Adrenal gland (tissue), 12 donors: ENCODE measurements around the gene ZMYM1. TPM values are rescaled to one million over a fixed set of nuclear protein-coding genes. Genes with fewer than 3 reads are reported as not detected.
A peak's percentile ranks its signal among the peaks of the same experiment; 100 is the strongest.

Experiments
- DNase-seq, 7 donors: peaks; one replicate each; pipeline ENCODE4 v3.0.0-alpha.2; 2019 to 2020
- H3K27ac ChIP-seq, 5 donors: fragments of 200-600 bp; sonication (generic) in 4 of 5; 1 replicate in 3 of 5; 2 replicates in 2 of 5; pipeline versions ENCODE4 v1.5.1 to v1.8.0; 2016 to 2020; ENCODE audit warnings: mild to moderate bottlenecking in 1 of 5
- H3K27me3 ChIP-seq: fragments of 200-600 bp; 2 replicates; pipeline ENCODE4 v1.8.0; 2021
- H3K36me3 ChIP-seq, 2 donors: fragments of 200-600 bp; replicated peaks in 1 of 2; 1 replicate in 1 of 2; 2 replicates in 1 of 2; pipeline versions ENCODE4 v1.5.1 to v1.8.0; 2018 to 2022
- H3K4me1 ChIP-seq, 2 donors: fragments of 200-600 bp; replicated peaks in 1 of 2; 1 replicate in 1 of 2; 2 replicates in 1 of 2; pipeline versions ENCODE4 v1.5.1 to v1.8.0; 2018 to 2021
- H3K4me3 ChIP-seq, 4 donors: fragments of 200-600 bp; sonication (generic) in 3 of 4; one replicate each; pipeline ENCODE4 v1.5.1; 2016 to 2018
- H3K9me3 ChIP-seq, 3 donors: fragments of 200-600 bp; sonication (generic) in 1 of 3; replicated peaks in 1 of 3; 1 replicate in 2 of 3; 2 replicates in 1 of 3; pipeline versions ENCODE4 v1.5.1 to v1.8.0; 2016 to 2021
- POLR2A ChIP-seq, 2 donors: fragments of 450-650 bp; IDR thresholded peaks; one replicate each; pipeline ENCODE4 v1.6.1; 2017; ENCODE audit warnings: antibody characterized with exemption in 2 of 2, mild to moderate bottlenecking in 2 of 2, moderate library complexity in 1 of 2
- WGBS, 4 donors: extraction: QIAGEN DNeasy Blood & Tissue Kit in 2 of 4; methylation state at CpG; one replicate each; pipeline versions ENCODE4 v1.1.5 to v1.1.7; 2013 to 2017; 5-methylcytosine and 5-hydroxymethylcytosine counted together
- intact Hi-C, 2 donors: fragments of 100-400 bp; cut with DNase I; formaldehyde crosslinking; loops; one replicate each; pipeline versions ENCODE4 v1.14.1 to v1.15.0; 2022 to 2023
- polyA plus RNA-seq, 3 donors: library from polyadenylated mRNA; stranded (reverse); fragments of 200-250 nt in 2 of 3; fragments of 350-450 nt in 1 of 3; fragmentation: Illumina TruSeq in 1 of 3; extraction: RNeasy Lipid Tissue Mini Kit (QIAGEN cat#74804) in 1 of 3; gene quantifications; one replicate each; pipeline ENCODE4 v1.2.3, GENCODE V29; 2013 to 2014
- total RNA-seq, 9 donors: library from RNA; depleted of rRNA in 4 of 9; stranded (reverse); fragments of >200 nt in 4 of 9; fragments of 120-200 nt in 1 of 9; fragmentation: NEBNext Ultra II Directional in 1 of 9; extraction: Animal tissue kit (Norgen Biotek cat#: 25700) in 1 of 9; gene quantifications; one replicate each; pipeline versions ENCODE4 v1.1.0 to v1.2.4, GENCODE V29; 2013 to 2023
- TF ChIP-seq, protein P1 (sequence below), 6 experiments: fragments of 450-650 bp in 4 of 6; fragments of 200-600 bp in 2 of 6; sonication (generic) in 1 of 6; IDR thresholded peaks; 1 replicate in 5 of 6; 2 replicates in 1 of 6; pipeline versions ENCODE4 v1.5.1 to v1.8.0; 2016 to 2021; ENCODE audit warnings: antibody characterized with exemption in 6 of 6, mild to moderate bottlenecking in 2 of 6, moderate library complexity in 1 of 6
- donor health status: healthy with polysubstance abuse.
- donor health status: Bipolar disorder and iron deficiency.
- donor health status: DM: yes; HTN: yes; CAD: no.
- donor health status: DM: no; HTN: no; CAD: no.
- donor health status: DM: no; HTN: no; CAD: no.
- donor health status: DM: yes; HTN: yes; CAD: no.

The ZMYM1 gene
- total and polyA plus RNA-seq, 12 donors, result 3.7 to 22.0 (median 12.3) TPM

DNA sequence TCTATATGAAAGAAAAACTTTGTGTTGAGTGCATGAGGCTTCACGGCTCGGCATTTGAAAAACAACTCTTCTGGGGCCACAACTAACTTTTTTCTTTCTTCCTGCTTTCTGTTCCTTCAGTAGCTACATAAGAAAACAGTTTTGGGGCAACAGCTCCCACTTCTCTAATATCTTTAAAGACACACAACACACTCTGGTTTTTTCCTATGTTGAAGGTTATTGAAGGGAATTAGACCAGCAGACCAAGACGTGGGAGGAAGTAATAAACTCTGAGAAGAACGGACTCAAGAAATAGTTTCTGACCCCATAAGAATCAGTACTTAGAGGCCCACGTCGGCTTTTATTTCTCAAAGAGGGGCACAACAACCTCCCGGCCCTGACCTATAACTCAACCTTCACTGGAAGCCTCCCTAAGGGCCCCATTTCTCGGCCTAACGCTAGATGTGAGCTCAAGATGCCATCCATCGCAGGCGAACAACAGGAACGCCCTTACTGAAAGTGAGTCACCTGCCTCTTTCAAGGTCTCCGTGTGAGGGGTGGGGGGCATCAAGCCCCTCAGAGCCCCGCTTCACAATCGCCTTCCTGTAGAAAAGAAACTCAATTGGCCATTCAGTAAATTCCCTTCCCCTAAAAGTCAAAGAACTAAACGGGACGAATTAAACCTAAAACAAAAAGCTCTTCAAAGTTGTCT lies 48.3 kb upstream of the ZMYM1 start:
- peaks cover 17 to 30% of the 10 kb centered on the region in 2 donors for H3K4me1 ChIP-seq
- H3K4me3 ChIP-seq, result peak overlapping the region; percentile 15 to 78 (median 66)
- peak; percentile 30 to 69 (median 47) for DNase-seq
- 3 to 6% (median 5%) methylated on average over 13 to 17 of the region's 17 CpGs for WGBS, 4 donors
- no peaks in the 10 kb centered on the region for H3K27me3 ChIP-seq
- intact Hi-C loops, result loop anchor here in 1 of 2 donors (10.0 kb wide), 1 partner anchor 154 kb away; no protein-coding TSS in a partner anchor
- no peaks in the 10 kb centered on the region for H3K9me3 ChIP-seq
- TF ChIP-seq, protein P1, sequence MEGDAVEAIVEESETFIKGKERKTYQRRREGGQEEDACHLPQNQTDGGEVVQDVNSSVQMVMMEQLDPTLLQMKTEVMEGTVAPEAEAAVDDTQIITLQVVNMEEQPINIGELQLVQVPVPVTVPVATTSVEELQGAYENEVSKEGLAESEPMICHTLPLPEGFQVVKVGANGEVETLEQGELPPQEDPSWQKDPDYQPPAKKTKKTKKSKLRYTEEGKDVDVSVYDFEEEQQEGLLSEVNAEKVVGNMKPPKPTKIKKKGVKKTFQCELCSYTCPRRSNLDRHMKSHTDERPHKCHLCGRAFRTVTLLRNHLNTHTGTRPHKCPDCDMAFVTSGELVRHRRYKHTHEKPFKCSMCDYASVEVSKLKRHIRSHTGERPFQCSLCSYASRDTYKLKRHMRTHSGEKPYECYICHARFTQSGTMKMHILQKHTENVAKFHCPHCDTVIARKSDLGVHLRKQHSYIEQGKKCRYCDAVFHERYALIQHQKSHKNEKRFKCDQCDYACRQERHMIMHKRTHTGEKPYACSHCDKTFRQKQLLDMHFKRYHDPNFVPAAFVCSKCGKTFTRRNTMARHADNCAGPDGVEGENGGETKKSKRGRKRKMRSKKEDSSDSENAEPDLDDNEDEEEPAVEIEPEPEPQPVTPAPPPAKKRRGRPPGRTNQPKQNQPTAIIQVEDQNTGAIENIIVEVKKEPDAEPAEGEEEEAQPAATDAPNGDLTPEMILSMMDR (IDR thresholded peaks at IDR 0.05), result no peak
- TF ChIP-seq POLR2A (IDR thresholded peaks at IDR 0.05), result no peak
- H3K27ac ChIP-seq, result peak overlapping the region; percentile 74 to 98 (median 92)
- peaks cover 0 to 8% of the 10 kb centered on the region in 2 donors for H3K36me3 ChIP-seq

DNA sequence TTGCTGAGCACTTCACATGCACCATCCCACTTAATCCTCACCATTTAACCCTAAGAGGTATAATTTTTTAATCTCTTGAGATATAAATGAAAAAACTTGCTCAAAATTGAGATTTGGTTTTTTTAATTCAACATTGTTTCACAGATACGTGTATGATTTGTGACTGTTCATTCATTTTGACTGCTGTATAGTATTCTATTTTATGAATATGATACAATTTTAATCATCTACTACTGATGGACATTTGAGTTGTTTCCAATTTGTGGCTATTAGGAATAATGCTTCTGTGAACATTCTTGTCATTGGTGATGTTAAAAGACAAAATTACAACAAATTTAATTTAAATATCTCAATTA lies 46.8 kb upstream of the ZMYM1 start:
- DNase-seq, result no peak
- no peaks in the 10 kb centered on the region for H3K27me3 ChIP-seq
- TF ChIP-seq, protein P1 (IDR thresholded peaks at IDR 0.05), result no peak
- no peak for TF ChIP-seq POLR2A (IDR thresholded peaks at IDR 0.05)
- peak overlapping the region in 1 of 5 donors; percentile 94 for H3K27ac ChIP-seq
- peaks cover 17 to 24% of the 10 kb centered on the region in 2 donors for H3K4me1 ChIP-seq
- H3K4me3 ChIP-seq, result peak overlapping the region in 1 of 4 donors; percentile 72
- intact Hi-C loops, result loop anchor here in 1 of 2 donors (10.0 kb wide), 1 partner anchor 152 kb away; no protein-coding TSS in a partner anchor
- 88 to 98% (median 90%) methylated on average over 1 of the region's 1 CpG for WGBS, 4 donors
- no peaks in the 10 kb centered on the region for H3K9me3 ChIP-seq
- H3K36me3 ChIP-seq, result no peaks in the 10 kb centered on the region

DNA sequence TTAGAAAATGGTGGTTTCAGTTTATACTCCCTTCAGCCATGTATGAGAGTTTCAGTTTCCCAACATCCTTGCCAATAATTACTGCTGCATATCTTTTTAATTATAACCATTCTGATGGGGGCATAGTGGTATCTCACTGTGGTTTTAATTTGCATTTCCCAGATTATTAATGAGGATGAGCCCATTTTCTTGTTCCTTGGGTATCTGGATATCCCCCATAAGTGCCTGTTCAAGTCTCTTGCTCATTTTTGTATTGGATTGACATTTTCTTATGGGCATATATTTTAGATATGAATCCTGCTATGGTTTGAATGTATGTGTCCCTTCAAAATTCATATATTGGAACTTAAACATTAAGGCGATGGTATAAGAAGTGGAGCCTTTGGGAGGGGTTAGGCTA lies 45.8 kb upstream of the ZMYM1 start:
- Histone ChIP-seq H3K9me3 (no peaks in the 10 kb centered on the region), H3K4me1 (peaks cover 17 to 20% of the 10 kb centered on the region in 2 donors), H3K36me3 (no peaks in the 10 kb centered on the region), H3K27ac (no peak overlapping the region), H3K27me3 (no peaks in the 10 kb centered on the region), H3K4me3 (no peak overlapping the region)
- no peak for TF ChIP-seq POLR2A (IDR thresholded peaks at IDR 0.05)
- TF ChIP-seq, protein P1 (IDR thresholded peaks at IDR 0.05), result no peak
- no peak for DNase-seq
- WGBS, 4 donors, result 92 to 95% (median 94%) methylated on average over 1 of the region's 1 CpG
- intact Hi-C loops, result loop anchor here in 1 of 2 donors (10.0 kb wide), 1 partner anchor 151 kb away; no protein-coding TSS in a partner anchor

DNA sequence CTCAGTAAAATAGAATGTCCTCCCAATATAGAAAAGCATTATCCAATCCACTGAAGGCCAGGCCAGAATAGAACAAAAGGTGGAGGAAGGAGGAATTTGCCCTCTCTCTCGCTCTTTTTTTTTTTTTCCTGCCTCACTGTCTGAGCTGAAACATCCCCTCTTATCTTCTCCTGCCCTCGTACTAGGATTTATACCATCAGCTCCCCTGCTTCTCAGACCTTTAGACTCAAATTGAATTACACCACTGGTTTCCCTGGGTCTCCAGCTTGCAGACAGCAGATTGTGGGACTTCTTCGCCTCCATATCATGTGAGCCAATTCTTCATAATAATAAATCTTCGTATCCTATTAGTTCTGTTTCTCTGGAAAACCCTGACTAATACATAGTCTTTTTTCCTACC lies 42.6 kb upstream of the ZMYM1 start:
- no peak overlapping the region for H3K4me3 ChIP-seq
- TF ChIP-seq, protein P1 (IDR thresholded peaks at IDR 0.05), result no peak
- no peak for TF ChIP-seq POLR2A (IDR thresholded peaks at IDR 0.05)
- no peaks in the 10 kb centered on the region for H3K4me1 ChIP-seq
- no peaks in the 10 kb centered on the region for H3K9me3 ChIP-seq
- no peaks in the 10 kb centered on the region for H3K36me3 ChIP-seq
- no peak for DNase-seq
- intact Hi-C loops, result loop anchor here in 1 of 2 donors (10.0 kb wide), 1 partner anchor 148 kb away; no protein-coding TSS in a partner anchor
- WGBS, 4 donors, result 66 to 79% (median 71%) methylated on average over 4 of the region's 4 CpGs
- H3K27me3 ChIP-seq, result no peaks in the 10 kb centered on the region
- H3K27ac ChIP-seq, result no peak overlapping the region
